GM12874 (cell line): Measurements from ENCODE around the gene NPC1.

ENCODE experiments used
- CTCF ChIP-seq: IDR thresholded peaks from 2 replicates; pipeline ENCODE4 v1.5.1; 2011; ENCODE audit warnings: low read depth, mild to moderate bottlenecking, control low read depth, low read length, moderate library complexity; ENCODE audit not compliant: insufficient read depth

NPC1 gene

GRCh38 chr18:23605941-23606340 lies 19.6 kb upstream of the NPC1 start:
- no peak for TF ChIP-seq CTCF

- TF ChIP-seq CTCF: no peak
Measured at GRCh38 chr18:23599809-23600208, 13.5 kb upstream of the NPC1 start.

- TF ChIP-seq CTCF: no peak
Measured at GRCh38 chr18:23596183-23596582, 9.9 kb upstream of the NPC1 start.

GRCh38 chr18:23595591-23595990 lies 9.3 kb upstream of the NPC1 start:
- TF ChIP-seq CTCF: no peak

- TF ChIP-seq CTCF: no peak
Measured at GRCh38 chr18:23593720-23594119, 7.4 kb upstream of the NPC1 start.

GRCh38 chr18:23592911-23593310 lies 6.6 kb upstream of the NPC1 start:
- no peak for TF ChIP-seq CTCF

- TF ChIP-seq CTCF: no peak
Measured at GRCh38 chr18:23591011-23591410, 4.7 kb upstream of the NPC1 start.
